SK-N-SH (cell line): ENCODE data around the gene TRAFD1. TPM values are rescaled to one million over a fixed set of nuclear protein-coding genes. Genes with fewer than 3 reads are reported as not detected.

Experiments
- CTCF ChIA-PET: fragments of 300-600, 350-600 bp; formaldehyde crosslinking; extraction: SDS; loops from one replicate; lab custom pipeline; 2021; lab: Yijun Ruan, JAX
- POLR2A ChIA-PET: fragments of 350-600 bp; sonication (Branson Sonifier 250); formaldehyde crosslinking; extraction: SDS; loops from one replicate; lab custom pipeline; 2020; ENCODE audit warnings: antibody characterized with exemption, inconsistent platforms; lab: Yijun Ruan, JAX
- DNase-seq: peaks from one replicate; pipeline ENCODE4 v3.0.0; 2012
- H2AFZ ChIP-seq: fragments of 200-600 bp; sonication (generic); 2 replicates; pipeline ENCODE4 v1.8.1; 2016; ENCODE audit warnings: antibody characterized with exemption, mild to moderate bottlenecking, low read depth
- H3F3A ChIP-seq: fragments of 200-600 bp; sonication (generic); replicated peaks from 2 replicates; pipeline ENCODE3; 2016; ENCODE audit warnings: antibody characterized with exemption, mild to moderate bottlenecking; ENCODE audit not compliant: insufficient read depth
- H3K27ac ChIP-seq, 2 experiments: fragments of 200-500 bp in 1 of 2; fragments of 200-600 bp in 1 of 2; sonication (Bioruptor generic) in 1 of 2; sonication (generic), shearing (Covaris generic) in 1 of 2; 2 replicates each; pipeline versions ENCODE4 v1.5.1 to v1.6.1; 2014 to 2016; ENCODE audit warnings: low read depth in 2 of 2, inconsistent platforms in 1 of 2, low read length in 1 of 2, mild to moderate bottlenecking in 1 of 2, mixed read lengths in 1 of 2
- H3K27me3 ChIP-seq: fragments of 200-600 bp; sonication (generic), shearing (Covaris generic); 2 replicates; pipeline ENCODE4 v1.6.1; 2016; ENCODE audit warnings: mixed run types; ENCODE audit not compliant: insufficient read depth
- H3K36me3 ChIP-seq, 2 experiments: fragments of 200-500 bp in 1 of 2; fragments of 200-600 bp in 1 of 2; sonication (Bioruptor generic) in 1 of 2; sonication (generic) in 1 of 2; replicated peaks in 1 of 2; 2 replicates each; pipeline versions ENCODE3 to v1.5.1; 2014 to 2016; ENCODE audit warnings: low read length in 1 of 2, mild to moderate bottlenecking in 1 of 2; ENCODE audit not compliant: insufficient read depth in 2 of 2, control insufficient read depth in 1 of 2
- H3K4me1 ChIP-seq, 2 experiments: fragments of 200-500 bp in 1 of 2; fragments of 200-600 bp in 1 of 2; sonication (Bioruptor generic) in 1 of 2; sonication (generic), shearing (Covaris generic) in 1 of 2; 2 replicates each; pipeline versions ENCODE4 v1.5.1 to v1.6.1; 2014 to 2016; ENCODE audit warnings: low read depth in 1 of 2, low read length in 1 of 2, mixed run types in 1 of 2; ENCODE audit not compliant: insufficient read depth in 2 of 2, control insufficient read depth in 1 of 2
- H3K4me2 ChIP-seq: fragments of 200-600 bp; sonication (generic), shearing (Covaris generic); 2 replicates; pipeline ENCODE4 v1.6.1; 2017; ENCODE audit warnings: mixed run types
- H3K4me3 ChIP-seq, 2 experiments: fragments of 200-500 bp in 1 of 2; fragments of 200-600 bp in 1 of 2; sonication (Bioruptor generic) in 1 of 2; sonication (generic), shearing (Covaris generic) in 1 of 2; 2 replicates each; pipeline versions ENCODE4 v1.5.1 to v1.8.1; 2014 to 2016; ENCODE audit warnings: low read depth in 2 of 2, inconsistent platforms in 1 of 2, low read length in 1 of 2, mild to moderate bottlenecking in 1 of 2, mixed read lengths in 1 of 2, moderate library complexity in 1 of 2
- H3K79me2 ChIP-seq: fragments of 200-600 bp; sonication (generic); 2 replicates; pipeline ENCODE4 v1.8.1; 2017; ENCODE audit warnings: mild to moderate bottlenecking; ENCODE audit not compliant: insufficient read depth
- H3K9ac ChIP-seq: fragments of 200-600 bp; sonication (generic); 2 replicates; pipeline ENCODE4 v1.6.1; 2017; ENCODE audit warnings: mixed run types
- H3K9me2 ChIP-seq: fragments of 200-600 bp; sonication (generic); 2 replicates; pipeline ENCODE4 v1.6.1; 2017; ENCODE audit warnings: mixed run types
- H3K9me3 ChIP-seq: fragments of 200-600 bp; sonication (generic); 2 replicates; pipeline ENCODE4 v1.6.1; 2017; ENCODE audit warnings: mixed run types, mild to moderate bottlenecking, moderate library complexity
- H4K20me1 ChIP-seq: fragments of 200-600 bp; sonication (generic); 2 replicates; pipeline ENCODE4 v1.6.1; 2017; ENCODE audit warnings: mild to moderate bottlenecking, mixed run types; ENCODE audit not compliant: insufficient read depth
- CHD2 ChIP-seq: fragments of 150-350 bp; IDR thresholded peaks from 2 replicates; pipeline ENCODE4 v1.6.1; 2018; ENCODE audit warnings: low read length; ENCODE audit not compliant: partially characterized antibody
- ELF1 ChIP-seq: IDR thresholded peaks from 2 replicates; pipeline ENCODE4 v1.4.0; 2012
- EP300 ChIP-seq, 2 experiments: IDR thresholded peaks; 2 replicates each; pipeline versions ENCODE4 v1.4.0 to v1.6.1; 2012; ENCODE audit warnings: borderline replicate concordance in 1 of 2, low read depth in 1 of 2, low read length in 1 of 2
- EZH2phosphoT487 ChIP-seq: fragments of 200-600 bp; sonication (generic); IDR thresholded peaks from 2 replicates; pipeline ENCODE4 v1.6.1; 2017; ENCODE audit warnings: low read depth, mixed run types, mild to moderate bottlenecking, antibody characterized with exemption, moderate library complexity, borderline replicate concordance
- FOXM1 ChIP-seq: IDR thresholded peaks from 2 replicates; pipeline ENCODE4 v1.4.0; 2012; ENCODE audit warnings: low read depth, mild to moderate bottlenecking
- GATA2 ChIP-seq: sonication (generic); formaldehyde crosslinking; IDR thresholded peaks from 2 replicates; pipeline ENCODE4 v1.5.0; 2020; ENCODE audit warnings: mild to moderate bottlenecking, missing genetic modification reagents
- MEF2A ChIP-seq: IDR thresholded peaks from 2 replicates; pipeline ENCODE4 v1.4.0; 2012; ENCODE audit warnings: low read depth, borderline replicate concordance
- MXI1 ChIP-seq: IDR thresholded peaks from 2 replicates; pipeline ENCODE4 v1.6.1; 2012; ENCODE audit warnings: mild to moderate bottlenecking, low read depth, low read length, improper control_type of control experiment
- NFIC ChIP-seq: IDR thresholded peaks from 2 replicates; pipeline ENCODE4 v1.4.0; 2012; ENCODE audit warnings: borderline replicate concordance
- POLR2AphosphoS5 ChIP-seq: IDR thresholded peaks from 2 replicates; pipeline ENCODE4 v1.6.1; 2012; ENCODE audit warnings: low read depth, low read length
- RAD21 ChIP-seq: IDR thresholded peaks from 2 replicates; pipeline ENCODE4 v1.6.1; 2012; ENCODE audit warnings: mild to moderate bottlenecking, low read length
- RCOR1 ChIP-seq: fragments of 150-350 bp; IDR thresholded peaks from 2 replicates; pipeline ENCODE4 v1.6.1; 2017; ENCODE audit warnings: antibody characterized with exemption, low read length
- RFX5 ChIP-seq: IDR thresholded peaks from 2 replicates; pipeline ENCODE4 v1.6.1; 2012; ENCODE audit warnings: mild to moderate bottlenecking, improper control_type of control experiment, low read length
- RXRA ChIP-seq: IDR thresholded peaks from 2 replicates; pipeline ENCODE4 v1.4.0; 2012; ENCODE audit warnings: low read depth, mild to moderate bottlenecking, borderline replicate concordance
- SIN3A ChIP-seq: IDR thresholded peaks from 2 replicates; pipeline ENCODE4 v1.6.1; 2012; ENCODE audit warnings: low read depth, mild to moderate bottlenecking, low read length, moderate library complexity, borderline replicate concordance
- SMC3 ChIP-seq: IDR thresholded peaks from 2 replicates; pipeline ENCODE4 v1.6.1; 2012; ENCODE audit warnings: low read depth, low read length, improper control_type of control experiment
- TAF1 ChIP-seq: IDR thresholded peaks from 2 replicates; pipeline ENCODE4 v1.6.1; 2012; ENCODE audit warnings: low read depth, mild to moderate bottlenecking, low read length, moderate library complexity, borderline replicate concordance
- TEAD4 ChIP-seq: IDR thresholded peaks from 2 replicates; pipeline ENCODE4 v1.4.0; 2012; ENCODE audit warnings: mild to moderate bottlenecking, borderline replicate concordance; ENCODE audit not compliant: insufficient read depth
- YY1 ChIP-seq: IDR thresholded peaks from 2 replicates; pipeline ENCODE4 v1.4.0; 2012; ENCODE audit warnings: low read depth, mild to moderate bottlenecking
- WGBS: methylation state at CpG from one replicate; pipeline ENCODE4 v1.1.6; 2017; ENCODE audit warnings: low lambda C conversion rate; 5-methylcytosine and 5-hydroxymethylcytosine counted together
- polyA plus RNA-seq, 3 experiments: library from polyadenylated mRNA; depleted of rRNA; stranded (reverse); fragments of >200 nt; gene quantifications; 2 replicates each; pipeline ENCODE4 v1.2.3, GENCODE V29; 2012
- TF ChIP-seq, protein P1 (sequence below): IDR thresholded peaks from 2 replicates; pipeline ENCODE4; 2012
- TF ChIP-seq, protein P2 (sequence below): fragments of 200-600 bp; sonication (generic); IDR thresholded peaks from 2 replicates; pipeline ENCODE4 v1.6.1; 2017; ENCODE audit warnings: antibody characterized with exemption, mild to moderate bottlenecking, moderate library complexity

The TRAFD1 gene
- polyA plus RNA-seq, 1 of the 3 experiments (the other 2 are of a cell fraction), result 12.4 TPM

DNA sequence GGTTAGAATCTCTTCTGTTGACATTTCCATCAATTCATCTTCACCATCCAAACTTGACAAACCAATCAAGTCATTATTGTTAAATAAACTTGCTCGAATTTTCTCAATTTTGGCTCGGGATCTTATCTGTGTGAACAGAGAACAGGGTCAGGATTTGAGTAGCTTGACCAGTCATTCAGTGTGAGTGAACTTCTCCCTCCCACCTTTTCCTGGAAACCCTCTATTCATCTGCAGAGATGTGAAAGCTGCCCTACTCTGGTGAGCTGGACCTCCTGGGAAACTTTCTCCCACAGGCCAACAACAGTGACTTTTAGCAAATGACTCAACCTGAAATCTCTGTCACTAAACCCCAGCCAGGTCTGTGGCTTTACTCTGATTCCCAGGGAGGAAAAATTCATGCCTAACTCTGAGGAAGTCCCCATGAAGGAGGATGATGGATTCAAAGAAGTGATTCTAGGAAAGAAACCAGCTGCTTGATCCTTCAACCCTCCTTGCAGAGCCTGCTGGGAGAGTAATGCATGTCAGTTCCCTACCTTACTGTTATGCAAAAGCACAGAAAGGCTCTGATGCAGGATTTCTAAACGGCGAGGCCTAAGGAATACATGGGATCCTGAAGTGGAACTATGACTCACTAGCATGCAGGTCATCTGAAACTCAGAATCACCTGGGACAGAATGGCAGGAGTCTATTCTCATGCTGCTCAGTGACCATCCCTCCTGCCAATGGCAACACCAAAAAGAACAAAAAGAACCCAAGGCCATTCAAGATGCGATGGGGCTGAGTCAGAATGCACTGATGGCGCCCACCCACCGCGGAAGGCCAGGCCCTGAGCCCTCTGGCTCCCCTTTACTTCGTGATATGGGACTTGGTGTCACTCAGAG, 58.0 kb downstream of the TRAFD1 start (continued):
- TF ChIP-seq, protein P1, sequence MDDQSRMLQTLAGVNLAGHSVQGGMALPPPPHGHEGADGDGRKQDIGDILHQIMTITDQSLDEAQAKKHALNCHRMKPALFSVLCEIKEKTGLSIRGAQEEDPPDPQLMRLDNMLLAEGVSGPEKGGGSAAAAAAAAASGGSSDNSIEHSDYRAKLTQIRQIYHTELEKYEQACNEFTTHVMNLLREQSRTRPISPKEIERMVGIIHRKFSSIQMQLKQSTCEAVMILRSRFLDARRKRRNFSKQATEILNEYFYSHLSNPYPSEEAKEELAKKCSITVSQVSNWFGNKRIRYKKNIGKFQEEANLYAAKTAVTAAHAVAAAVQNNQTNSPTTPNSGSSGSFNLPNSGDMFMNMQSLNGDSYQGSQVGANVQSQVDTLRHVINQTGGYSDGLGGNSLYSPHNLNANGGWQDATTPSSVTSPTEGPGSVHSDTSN, result no peak
- TF ChIP-seq SMC3, result no peak
- no peak for TF ChIP-seq EZH2phosphoT487
- no peak for TF ChIP-seq POLR2AphosphoS5
- TF ChIP-seq RFX5, result no peak
- TF ChIP-seq, protein P2, sequence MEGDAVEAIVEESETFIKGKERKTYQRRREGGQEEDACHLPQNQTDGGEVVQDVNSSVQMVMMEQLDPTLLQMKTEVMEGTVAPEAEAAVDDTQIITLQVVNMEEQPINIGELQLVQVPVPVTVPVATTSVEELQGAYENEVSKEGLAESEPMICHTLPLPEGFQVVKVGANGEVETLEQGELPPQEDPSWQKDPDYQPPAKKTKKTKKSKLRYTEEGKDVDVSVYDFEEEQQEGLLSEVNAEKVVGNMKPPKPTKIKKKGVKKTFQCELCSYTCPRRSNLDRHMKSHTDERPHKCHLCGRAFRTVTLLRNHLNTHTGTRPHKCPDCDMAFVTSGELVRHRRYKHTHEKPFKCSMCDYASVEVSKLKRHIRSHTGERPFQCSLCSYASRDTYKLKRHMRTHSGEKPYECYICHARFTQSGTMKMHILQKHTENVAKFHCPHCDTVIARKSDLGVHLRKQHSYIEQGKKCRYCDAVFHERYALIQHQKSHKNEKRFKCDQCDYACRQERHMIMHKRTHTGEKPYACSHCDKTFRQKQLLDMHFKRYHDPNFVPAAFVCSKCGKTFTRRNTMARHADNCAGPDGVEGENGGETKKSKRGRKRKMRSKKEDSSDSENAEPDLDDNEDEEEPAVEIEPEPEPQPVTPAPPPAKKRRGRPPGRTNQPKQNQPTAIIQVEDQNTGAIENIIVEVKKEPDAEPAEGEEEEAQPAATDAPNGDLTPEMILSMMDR, result no peak

DNA sequence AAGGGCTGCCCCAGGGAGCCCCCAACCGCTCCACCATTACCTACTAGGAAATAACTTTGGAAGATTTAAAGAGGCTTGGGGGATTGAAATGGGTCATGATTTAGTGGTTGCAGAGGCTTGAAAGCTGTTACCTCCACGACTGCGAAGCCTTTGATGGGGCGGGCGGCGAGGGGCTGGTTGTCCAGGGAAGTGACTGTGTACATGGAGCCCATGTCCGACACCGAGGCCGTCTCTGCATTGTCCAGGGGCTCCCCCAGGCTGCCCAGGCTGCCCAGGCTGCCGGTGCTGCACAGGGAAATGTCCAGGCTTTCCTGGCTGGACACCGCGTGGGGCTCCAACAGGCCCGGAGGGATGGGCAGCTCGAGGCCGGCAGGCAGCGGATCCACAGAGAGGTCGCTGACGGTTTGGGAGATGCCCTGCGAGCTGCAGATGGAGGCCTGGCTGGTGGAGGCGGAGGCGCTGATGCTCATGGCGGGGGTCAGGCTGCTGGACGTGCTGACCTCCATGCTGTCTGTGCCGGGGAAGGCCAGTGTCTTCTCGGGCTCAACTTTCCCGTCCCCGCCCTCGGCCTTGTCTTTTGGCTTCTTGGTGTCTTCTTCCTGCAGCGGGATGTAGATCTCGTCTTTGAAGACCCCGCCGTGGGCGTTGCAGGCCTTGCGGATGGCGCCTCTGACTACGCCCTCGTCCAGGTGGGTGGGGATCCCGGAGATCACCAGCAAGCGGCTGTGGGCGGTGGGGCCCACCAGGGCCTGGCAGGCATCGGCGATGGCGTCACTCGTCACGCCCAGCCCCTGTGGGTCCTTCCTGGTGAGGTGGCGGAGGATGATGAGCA, 58.9 kb downstream of the TRAFD1 start:
- no peak overlapping the region for H3K4me2 ChIP-seq
- peaks cover 0 to 39% of the 10 kb centered on the region in 2 experiments for H3K36me3 ChIP-seq
- no peaks in the 10 kb centered on the region for H3F3A ChIP-seq
- H2AFZ ChIP-seq, result no peak overlapping the region
- 97% methylated on average over 37 of the region's 46 CpGs for WGBS
- H3K9me2 ChIP-seq, result no peaks in the 10 kb centered on the region
- no peak overlapping the region for H3K4me3 ChIP-seq
- H3K27me3 ChIP-seq, result no peaks in the 10 kb centered on the region
- no peaks in the 10 kb centered on the region for H3K79me2 ChIP-seq
- no peak for TF ChIP-seq EP300 (IDR thresholded peaks at IDR 0.05; ENCODE audit: borderline replicate concordance in 1 of 2, low read depth in 1 of 2, low read length in 1 of 2)
- no peak for TF ChIP-seq FOXM1
- TF ChIP-seq, protein P1, result no peak
- no peak for TF ChIP-seq SIN3A
- no peak for TF ChIP-seq SMC3
- TF ChIP-seq CHD2, result no peak
- no peak for TF ChIP-seq GATA2
- TF ChIP-seq TEAD4, result no peak
- TF ChIP-seq, protein P2, result no peak
- no peak for TF ChIP-seq RAD21
- no peak for TF ChIP-seq RXRA
- no peak for TF ChIP-seq YY1
- TF ChIP-seq RCOR1, result no peak
- TF ChIP-seq MEF2A, result no peak
- TF ChIP-seq NFIC, result no peak
- TF ChIP-seq RFX5, result no peak
- TF ChIP-seq ELF1, result no peak
- no peak for TF ChIP-seq TAF1
- no peak for TF ChIP-seq MXI1
- TF ChIP-seq, all 33 proteins: peak for 0
- no peaks in the 10 kb centered on the region for H3K4me1 ChIP-seq
- POLR2A ChIA-PET, result no interaction called here
- H3K9ac ChIP-seq, result no peak overlapping the region
- H3K9me3 ChIP-seq, result no peaks in the 10 kb centered on the region
- no peaks in the 10 kb centered on the region for H4K20me1 ChIP-seq
- no peak for DNase-seq
- no peak overlapping the region for H3K27ac ChIP-seq
- CTCF ChIA-PET, result no interaction called here
